Lower leg skin (tissue), 4 donors: ENCODE measurements around the gene SPOCD1. TPM values are rescaled to one million over a fixed set of nuclear protein-coding genes. Genes with fewer than 3 reads are reported as not detected.

Experiments used
- DNase-seq, 2 donors: peaks; one replicate each; pipeline ENCODE4 v3.0.0-alpha.2; 2019; ENCODE audit warnings: low spot score in 2 of 2
- H3K4me3 ChIP-seq: fragments of 200-600 bp; sonication (generic); 2 replicates; pipeline ENCODE4 v1.5.1; 2017; ENCODE audit warnings: mild to moderate bottlenecking, low read depth; ENCODE audit not compliant: poor library complexity, severe bottlenecking
- POLR2A ChIP-seq, 2 donors: fragments of 450-650 bp; IDR thresholded peaks; one replicate each; pipeline ENCODE4 v1.6.1; 2016 to 2017; ENCODE audit warnings: antibody characterized with exemption in 2 of 2, mild to moderate bottlenecking in 1 of 2, moderate library complexity in 1 of 2
- WGBS, 2 donors: methylation state at CpG; one replicate each; pipeline ENCODE4 v1.1.5; 2018; 5-methylcytosine and 5-hydroxymethylcytosine counted together
- intact Hi-C: fragments of 100-400 bp; cut with DNase I; formaldehyde crosslinking; loops from one replicate; pipeline ENCODE4 v1.15.0; 2023; ENCODE audit warnings: low total_unique reads
- total RNA-seq, 4 donors: library from RNA; depleted of rRNA; stranded (reverse); fragments of >200 nt; gene quantifications; one replicate each; pipeline ENCODE4 v1.1.0, GENCODE V29; 2016
- TF ChIP-seq, protein P1 (sequence below), 3 donors: fragments of 450-650 bp; IDR thresholded peaks; one replicate each; pipeline ENCODE4 v1.5.1; 2016; ENCODE audit warnings: antibody characterized with exemption in 3 of 3, mild to moderate bottlenecking in 3 of 3, moderate library complexity in 2 of 3

The SPOCD1 gene
- total RNA-seq, 4 donors from 2014 or later, result 0.13 to 0.51 TPM; not detected in 2

GRCh38 chr1:31781756-31782371, 34.0 kb downstream of the SPOCD1 start:
- intact Hi-C loops, result loop anchor here (10.0 kb wide), 2 partner anchors 207 to 283 kb away; partner anchors contain the start of gene TINAGL1

GRCh38 chr1:31781138-31781755, 34.6 kb downstream of the SPOCD1 start:
- DNase-seq, result no peak

More at GRCh38 chr1:31781756-31782371, 34.0 kb downstream of the SPOCD1 start:
- TF ChIP-seq, protein P1, sequence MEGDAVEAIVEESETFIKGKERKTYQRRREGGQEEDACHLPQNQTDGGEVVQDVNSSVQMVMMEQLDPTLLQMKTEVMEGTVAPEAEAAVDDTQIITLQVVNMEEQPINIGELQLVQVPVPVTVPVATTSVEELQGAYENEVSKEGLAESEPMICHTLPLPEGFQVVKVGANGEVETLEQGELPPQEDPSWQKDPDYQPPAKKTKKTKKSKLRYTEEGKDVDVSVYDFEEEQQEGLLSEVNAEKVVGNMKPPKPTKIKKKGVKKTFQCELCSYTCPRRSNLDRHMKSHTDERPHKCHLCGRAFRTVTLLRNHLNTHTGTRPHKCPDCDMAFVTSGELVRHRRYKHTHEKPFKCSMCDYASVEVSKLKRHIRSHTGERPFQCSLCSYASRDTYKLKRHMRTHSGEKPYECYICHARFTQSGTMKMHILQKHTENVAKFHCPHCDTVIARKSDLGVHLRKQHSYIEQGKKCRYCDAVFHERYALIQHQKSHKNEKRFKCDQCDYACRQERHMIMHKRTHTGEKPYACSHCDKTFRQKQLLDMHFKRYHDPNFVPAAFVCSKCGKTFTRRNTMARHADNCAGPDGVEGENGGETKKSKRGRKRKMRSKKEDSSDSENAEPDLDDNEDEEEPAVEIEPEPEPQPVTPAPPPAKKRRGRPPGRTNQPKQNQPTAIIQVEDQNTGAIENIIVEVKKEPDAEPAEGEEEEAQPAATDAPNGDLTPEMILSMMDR (IDR thresholded peaks at IDR 0.05), result no peak
- no peak for TF ChIP-seq POLR2A (IDR thresholded peaks at IDR 0.05)
- no peak for DNase-seq
- WGBS, 2 donors, result 58 to 62% methylated on average over 12 to 18 of the region's 18 CpGs
- no peak overlapping the region for H3K4me3 ChIP-seq

DNA sequence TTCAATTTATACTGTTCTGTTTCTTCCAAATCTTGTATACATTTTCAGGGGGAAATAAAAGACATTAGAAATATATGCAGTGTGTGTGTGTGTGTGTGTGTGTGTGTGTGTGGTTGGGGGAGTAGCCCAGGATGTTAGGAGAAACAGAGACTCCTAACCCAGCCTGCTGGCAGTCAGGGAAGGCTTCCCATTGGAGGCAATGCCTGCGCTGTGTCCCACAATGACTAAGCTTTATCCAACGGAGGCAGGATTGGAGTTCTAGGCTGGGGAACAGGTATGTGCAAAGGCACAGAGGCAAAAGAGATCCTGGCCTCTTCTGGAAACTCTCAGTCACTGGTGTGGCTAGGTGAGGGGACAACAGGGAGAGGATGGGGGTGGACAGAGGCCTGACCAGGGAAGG, 35.2 kb downstream of the SPOCD1 start:
- WGBS, 2 donors, result 84 to 85% methylated on average over 2 of the region's 2 CpGs
- no peak for DNase-seq
- H3K4me3 ChIP-seq, result no peak overlapping the region
- intact Hi-C loops, result loop anchor here (10.0 kb wide), 2 partner anchors 206 to 284 kb away; partner anchors contain the start of gene TINAGL1
- TF ChIP-seq, protein P1 (IDR thresholded peaks at IDR 0.05), result no peak
- no peak for TF ChIP-seq POLR2A (IDR thresholded peaks at IDR 0.05)

More at GRCh38 chr1:31781138-31781755, 34.6 kb downstream of the SPOCD1 start:
- no peak for TF ChIP-seq POLR2A (IDR thresholded peaks at IDR 0.05)
- TF ChIP-seq, protein P1 (IDR thresholded peaks at IDR 0.05), result no peak
- H3K4me3 ChIP-seq, result no peak overlapping the region
- WGBS, 2 donors, result 61 to 74% methylated on average over 7 of the region's 7 CpGs
- intact Hi-C loops, result loop anchor here (10.0 kb wide), 2 partner anchors 206 to 284 kb away; partner anchors contain the start of gene TINAGL1

GRCh38 chr1:31779687-31780086, 36.1 kb downstream of the SPOCD1 start:
- no peak overlapping the region for H3K4me3 ChIP-seq
- WGBS, 2 donors, result 88 to 94% methylated on average over 9 of the region's 9 CpGs
- no peak for DNase-seq
- intact Hi-C loops, result loop anchor here (10.0 kb wide), 2 partner anchors 205 to 285 kb away; partner anchors contain the start of gene TINAGL1
- TF ChIP-seq, protein P1 (IDR thresholded peaks at IDR 0.05), result no peak
- no peak for TF ChIP-seq POLR2A (IDR thresholded peaks at IDR 0.05)

- no peak for DNase-seq
- intact Hi-C loops, result no loop called here
- no peak overlapping the region for H3K4me3 ChIP-seq
- no peak for TF ChIP-seq POLR2A (IDR thresholded peaks at IDR 0.05)
- TF ChIP-seq, protein P1 (IDR thresholded peaks at IDR 0.05), result no peak
- 72 to 75% methylated on average over 11 of the region's 11 CpGs for WGBS, 2 donors
Observed at GRCh38 chr1:31778763-31779488, 36.9 kb downstream of the SPOCD1 start.
